ENCODE measurements around the gene PARL.

DNA sequence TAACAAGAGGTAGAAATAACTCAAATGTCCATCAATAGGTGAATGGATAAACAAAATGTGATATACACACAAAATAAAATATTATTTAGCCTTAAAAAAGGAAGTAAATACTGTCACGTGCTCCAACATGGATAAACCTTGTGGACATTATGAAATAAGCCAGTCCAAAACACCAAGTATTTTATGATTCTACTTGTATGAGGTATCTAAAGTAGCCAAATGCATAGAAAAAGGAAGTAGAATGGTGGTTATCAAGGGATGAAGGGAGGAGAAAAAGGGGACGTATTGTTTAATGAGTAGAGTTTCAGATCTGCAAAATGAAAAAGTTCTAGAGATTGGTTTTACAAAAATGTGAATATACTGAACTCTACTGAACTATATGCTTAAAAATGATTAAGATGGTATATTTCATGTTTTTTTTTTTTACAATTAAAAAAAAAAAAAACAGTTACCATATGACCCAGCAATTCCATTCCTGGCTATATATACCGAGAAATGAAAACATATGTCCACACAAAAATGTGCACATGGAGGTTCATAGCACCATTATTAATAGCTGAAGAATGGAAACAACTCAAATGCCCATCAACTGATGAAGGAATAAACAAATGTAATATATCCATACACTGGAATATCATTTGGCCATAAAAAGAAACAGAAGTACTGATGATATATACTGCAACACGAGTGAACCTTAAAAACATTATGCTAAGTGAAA lies 30.2 kb downstream of the PARL start:
- TF ChIP-seq, protein P1, sequence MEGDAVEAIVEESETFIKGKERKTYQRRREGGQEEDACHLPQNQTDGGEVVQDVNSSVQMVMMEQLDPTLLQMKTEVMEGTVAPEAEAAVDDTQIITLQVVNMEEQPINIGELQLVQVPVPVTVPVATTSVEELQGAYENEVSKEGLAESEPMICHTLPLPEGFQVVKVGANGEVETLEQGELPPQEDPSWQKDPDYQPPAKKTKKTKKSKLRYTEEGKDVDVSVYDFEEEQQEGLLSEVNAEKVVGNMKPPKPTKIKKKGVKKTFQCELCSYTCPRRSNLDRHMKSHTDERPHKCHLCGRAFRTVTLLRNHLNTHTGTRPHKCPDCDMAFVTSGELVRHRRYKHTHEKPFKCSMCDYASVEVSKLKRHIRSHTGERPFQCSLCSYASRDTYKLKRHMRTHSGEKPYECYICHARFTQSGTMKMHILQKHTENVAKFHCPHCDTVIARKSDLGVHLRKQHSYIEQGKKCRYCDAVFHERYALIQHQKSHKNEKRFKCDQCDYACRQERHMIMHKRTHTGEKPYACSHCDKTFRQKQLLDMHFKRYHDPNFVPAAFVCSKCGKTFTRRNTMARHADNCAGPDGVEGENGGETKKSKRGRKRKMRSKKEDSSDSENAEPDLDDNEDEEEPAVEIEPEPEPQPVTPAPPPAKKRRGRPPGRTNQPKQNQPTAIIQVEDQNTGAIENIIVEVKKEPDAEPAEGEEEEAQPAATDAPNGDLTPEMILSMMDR (conservative IDR thresholded peaks at IDR 0.05; ENCODE audit: low read length), result no peak
- no peak for TF ChIP-seq EZH2phosphoT487 (IDR thresholded peaks at IDR 0.05; ENCODE audit: borderline replicate concordance)
